Measurements from ENCODE around the gene TCF4.

Gene TCF4

GRCh38 chr18:55374741-55375140 is 213.3 kb downstream of the TCF4 start:
- DNase-seq = no peak

GRCh38 chr18:55372209-55372608 is 215.8 kb downstream of the TCF4 start:
- no peak for DNase-seq

- DNase-seq = no peak
These were observed 217.1 kb downstream of the TCF4 start for GRCh38 chr18:55370936-55371335.

GRCh38 chr18:55369346-55369745 is 218.6 kb downstream of the TCF4 start:
- no peak for DNase-seq

- no peak for DNase-seq
These were observed 222.7 kb downstream of the TCF4 start for GRCh38 chr18:55365342-55365741.

- DNase-seq = no peak
These were observed 225.7 kb downstream of the TCF4 start for GRCh38 chr18:55362303-55362702.

GRCh38 chr18:55361492-55362250 is 226.3 kb downstream of the TCF4 start:
- DNase-seq = no peak

- DNase-seq = no peak
These were observed 227.9 kb downstream of the TCF4 start for GRCh38 chr18:55360061-55360460.

- DNase-seq = no peak
These were observed 231.2 kb downstream of the TCF4 start for GRCh38 chr18:55356815-55357214.

GRCh38 chr18:55355223-55355622 is 232.8 kb downstream of the TCF4 start:
- DNase-seq = no peak

- DNase-seq = no peak
These were observed 233.2 kb downstream of the TCF4 start for GRCh38 chr18:55354795-55355194.

- DNase-seq = no peak
These were observed 234.2 kb downstream of the TCF4 start for GRCh38 chr18:55353806-55354205.

- DNase-seq = no peak
These were observed 234.6 kb downstream of the TCF4 start for GRCh38 chr18:55353391-55353790.

- DNase-seq = no peak
These were observed 235.8 kb downstream of the TCF4 start for GRCh38 chr18:55351980-55352714.

GRCh38 chr18:55351241-55351691 is 236.7 kb downstream of the TCF4 start:
- DNase-seq = no peak

GRCh38 chr18:55349685-55350084 is 238.3 kb downstream of the TCF4 start:
- DNase-seq = no peak

GRCh38 chr18:55346961-55347740 is 240.8 kb downstream of the TCF4 start:
- DNase-seq = no peak

- no peak for DNase-seq
These were observed 241.6 kb downstream of the TCF4 start for GRCh38 chr18:55346387-55346786.

- no peak for DNase-seq
These were observed 242.7 kb downstream of the TCF4 start for GRCh38 chr18:55345103-55345950.

- no peak for DNase-seq
These were observed 244.5 kb downstream of the TCF4 start for GRCh38 chr18:55343396-55344073.

GRCh38 chr18:55340998-55341397 is 247.0 kb downstream of the TCF4 start:
- no peak for DNase-seq

GRCh38 chr18:55339990-55340389 is 248.0 kb downstream of the TCF4 start:
- DNase-seq = no peak
